PC-9 (cell line): Measurements from ENCODE around the gene SLC25A34. TPM values are rescaled to one million over a fixed set of nuclear protein-coding genes. Genes with fewer than 3 reads are reported as not detected.

Experiments
- BruUV-seq: library from RNA; stranded (reverse); fragments of 400-500 nt; replicated peaks from 2 replicates; lab custom pipeline; 2021; lab: Mats Ljungman, UMichigan
- CTCF ChIA-PET: fragments of 300-600 bp; sonication (Branson Sonifier 250); formaldehyde crosslinking; loops from one replicate; lab custom pipeline; 2022; ENCODE audit warnings: antibody characterized with exemption; lab: Charles Lee
- POLR2A ChIA-PET: fragments of 300-600 bp; sonication (Branson Sonifier 250); formaldehyde crosslinking; loops from one replicate; lab custom pipeline; 2022; ENCODE audit warnings: antibody characterized with exemption; ENCODE audit not compliant: unreplicated experiment; lab: Charles Lee
- DNase-seq, 2 experiments: peaks; one replicate each; pipeline versions ENCODE4 v3.0.0 to v3.0.0-alpha.2; 2015 to 2022; ENCODE audit warnings: mixed read lengths in 1 of 2
- H2AFZ ChIP-seq: fragments of 200-600 bp; sonication (generic); 2 replicates; pipeline ENCODE4 v1.8.1; 2017; ENCODE audit warnings: antibody characterized with exemption
- H3F3A ChIP-seq: fragments of 200-600 bp; sonication (generic); 2 replicates; pipeline ENCODE4 v1.8.1; 2017; ENCODE audit warnings: antibody characterized with exemption, mild to moderate bottlenecking, low read depth; ENCODE audit not compliant: insufficient read depth
- H3K27ac ChIP-seq: fragments of 200-600 bp; sonication (generic); 2 replicates; pipeline ENCODE4 v1.6.1; 2016; ENCODE audit warnings: mixed run types
- H3K27me3 ChIP-seq: fragments of 200-600 bp; sonication (generic); 2 replicates; pipeline ENCODE4 v1.6.1; 2016; ENCODE audit warnings: low read depth, mixed run types; ENCODE audit not compliant: insufficient read depth
- H3K36me3 ChIP-seq: fragments of 200-600 bp; sonication (generic); 2 replicates; pipeline ENCODE4 v1.6.1; 2016; ENCODE audit warnings: low read depth, mixed run types
- H3K4me1 ChIP-seq: fragments of 200-600 bp; sonication (generic); replicated peaks from 2 replicates; pipeline ENCODE4 v1.6.1; 2016; ENCODE audit warnings: mixed run types; ENCODE audit not compliant: insufficient read depth
- H3K4me2 ChIP-seq: fragments of 200-600 bp; sonication (generic); 2 replicates; pipeline ENCODE4 v1.6.1; 2017; ENCODE audit warnings: mixed run types
- H3K4me3 ChIP-seq: fragments of 200-600 bp; sonication (generic); 2 replicates; pipeline ENCODE4 v1.6.1; 2016; ENCODE audit warnings: mixed run types
- H3K79me2 ChIP-seq: fragments of 200-600 bp; sonication (generic); 2 replicates; pipeline ENCODE4 v1.6.1; 2017; ENCODE audit warnings: low read depth, mixed run types
- H3K9me2 ChIP-seq: fragments of 200-600 bp; sonication (generic); 2 replicates; pipeline ENCODE4 v1.8.1; 2017; ENCODE audit warnings: mild to moderate bottlenecking; ENCODE audit not compliant: insufficient read depth
- H3K9me3 ChIP-seq: fragments of 200-600 bp; sonication (generic); 2 replicates; pipeline ENCODE4 v1.8.1; 2016; ENCODE audit warnings: low read depth; ENCODE audit not compliant: insufficient read depth
- H4K20me1 ChIP-seq: fragments of 200-600 bp; sonication (generic); 2 replicates; pipeline ENCODE4 v1.8.1; 2017; ENCODE audit not compliant: insufficient read depth
- CTCF ChIP-seq: fragments of 200-600 bp; sonication (generic); conservative IDR thresholded peaks from 2 replicates; pipeline ENCODE4 v1.6.1; 2017; ENCODE audit warnings: mixed run types, antibody characterized with exemption, mild to moderate bottlenecking, moderate library complexity
- EZH2 ChIP-seq: fragments of 200-600 bp; sonication (generic); IDR thresholded peaks from 2 replicates; pipeline ENCODE4 v1.8.0; 2017; ENCODE audit warnings: antibody characterized with exemption, low read depth
- intact Hi-C: fragments of 100-400 bp; cut with micrococcal nuclease; formaldehyde crosslinking; loops from one replicate; pipeline ENCODE4 v1.10.0; 2022; ENCODE audit not compliant: unreplicated experiment
- total RNA-seq: library from RNA; stranded (reverse); gene quantifications from 2 replicates; pipeline ENCODE4 v1.2.3, GENCODE V29; 2021

Gene SLC25A34
- total RNA-seq, 1 experiment from 2014 or later, result 1.7 TPM

- Histone ChIP-seq H3K4me2 (no peak overlapping the region), H3K79me2 (no peaks in the 10 kb centered on the region), H3K9me2 (no peaks in the 10 kb centered on the region), H2AFZ (no peak overlapping the region), H3K36me3 (no peaks in the 10 kb centered on the region), H4K20me1 (no peaks in the 10 kb centered on the region), H3K9me3 (no peaks in the 10 kb centered on the region), H3K4me3 (no peak overlapping the region), H3K27me3 (no peaks in the 10 kb centered on the region), H3F3A (no peaks in the 10 kb centered on the region), H3K4me1 (no peaks in the 10 kb centered on the region), H3K27ac (no peak overlapping the region)
- no TSS peak for BruUV-seq
- ChIA-PET POLR2A (interaction anchor here (0.7 kb wide), 1 partner anchor 21 kb away, joined by 3 read pairs; no protein-coding TSS in a partner anchor), CTCF (no interaction called here)
- no peak for TF ChIP-seq CTCF
- no peak for TF ChIP-seq EZH2
- DNase-seq, result no peak
- intact Hi-C loops, result no loop called here
Measured at GRCh38 chr1:15701784-15702183, 34.3 kb upstream of the SLC25A34 start.

- no peak overlapping the region for H3K4me2 ChIP-seq
- TF ChIP-seq EZH2 (no peak), CTCF (no peak)
- H2AFZ ChIP-seq, result no peak overlapping the region
- H3K79me2 ChIP-seq, result no peaks in the 10 kb centered on the region
- H3K27me3 ChIP-seq, result no peaks in the 10 kb centered on the region
- no peaks in the 10 kb centered on the region for H3K4me1 ChIP-seq
- no peaks in the 10 kb centered on the region for H3K36me3 ChIP-seq
- no peaks in the 10 kb centered on the region for H3K9me3 ChIP-seq
- ChIA-PET POLR2A (no interaction called here), CTCF (no interaction called here)
- intact Hi-C loops, result no loop called here
- no peak overlapping the region for H3K27ac ChIP-seq
- H3F3A ChIP-seq, result no peaks in the 10 kb centered on the region
- DNase-seq, result peak in 1 of 2 experiments; percentile 17
- no TSS peak for BruUV-seq
- H3K4me3 ChIP-seq, result no peak overlapping the region
- H3K9me2 ChIP-seq, result no peaks in the 10 kb centered on the region
- H4K20me1 ChIP-seq, result no peaks in the 10 kb centered on the region
Measured at GRCh38 chr1:15702722-15703550, 33.1 kb upstream of the SLC25A34 start.

- Histone ChIP-seq H3K9me2 (no peaks in the 10 kb centered on the region), H3K27me3 (no peaks in the 10 kb centered on the region), H3K4me1 (no peaks in the 10 kb centered on the region), H3K79me2 (no peaks in the 10 kb centered on the region), H3K4me2 (no peak overlapping the region), H4K20me1 (no peaks in the 10 kb centered on the region), H3F3A (no peaks in the 10 kb centered on the region), H3K4me3 (no peak overlapping the region), H3K36me3 (no peaks in the 10 kb centered on the region), H3K9me3 (no peaks in the 10 kb centered on the region), H3K27ac (no peak overlapping the region), H2AFZ (no peak overlapping the region)
- no peak for DNase-seq
- no TSS peak for BruUV-seq
- no peak for TF ChIP-seq EZH2
- no peak for TF ChIP-seq CTCF
- intact Hi-C loops, result no loop called here
- POLR2A ChIA-PET, result interaction anchor here (0.6 kb wide), 1 partner anchor 149 kb away, joined by 3 read pairs; no protein-coding TSS in a partner anchor
- CTCF ChIA-PET, result no interaction called here
Measured at GRCh38 chr1:15703562-15703961, 32.5 kb upstream of the SLC25A34 start.
